HG02798 (cell line): ENCODE results near the gene NPTX1.

Experiments used
- ATAC-seq: cut with Tn5 transposase; IDR thresholded peaks from one replicate; pipeline ENCODE4 v1.9.1; 2021; ENCODE audit warnings: mild to moderate bottlenecking; ENCODE audit not compliant: unreplicated experiment, poor library complexity

NPTX1 gene

GRCh38 chr17:80447790-80448189 lies 28.6 kb downstream of the NPTX1 start:
- no peak for ATAC-seq

GRCh38 chr17:80446645-80447405 lies 29.6 kb downstream of the NPTX1 start:
- ATAC-seq = no peak

GRCh38 chr17:80445726-80446110 lies 30.7 kb downstream of the NPTX1 start:
- ATAC-seq = no peak

GRCh38 chr17:80445007-80445725 lies 31.2 kb downstream of the NPTX1 start:
- ATAC-seq = no peak

DNA sequence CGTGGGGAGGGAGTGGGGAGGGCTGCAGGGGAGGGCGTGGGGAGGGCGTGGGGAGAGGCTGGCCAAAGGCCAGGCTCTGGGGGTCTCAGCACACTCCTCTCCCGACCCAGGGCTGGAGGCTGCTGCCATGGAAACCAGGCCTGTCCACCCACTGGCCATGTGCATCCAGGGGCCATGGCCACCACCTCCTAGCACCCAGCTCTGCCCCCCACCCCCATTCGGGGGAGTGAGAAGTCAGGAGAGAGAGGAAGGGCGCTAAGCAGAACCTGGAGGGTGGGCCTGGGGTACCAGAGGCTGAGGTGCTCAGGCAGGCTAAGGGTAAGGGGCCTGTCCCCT lies 31.8 kb downstream of the NPTX1 start:
- no peak for ATAC-seq

- no peak for ATAC-seq
These were observed 32.3 kb downstream of the NPTX1 start for GRCh38 chr17:80443916-80444643.

DNA sequence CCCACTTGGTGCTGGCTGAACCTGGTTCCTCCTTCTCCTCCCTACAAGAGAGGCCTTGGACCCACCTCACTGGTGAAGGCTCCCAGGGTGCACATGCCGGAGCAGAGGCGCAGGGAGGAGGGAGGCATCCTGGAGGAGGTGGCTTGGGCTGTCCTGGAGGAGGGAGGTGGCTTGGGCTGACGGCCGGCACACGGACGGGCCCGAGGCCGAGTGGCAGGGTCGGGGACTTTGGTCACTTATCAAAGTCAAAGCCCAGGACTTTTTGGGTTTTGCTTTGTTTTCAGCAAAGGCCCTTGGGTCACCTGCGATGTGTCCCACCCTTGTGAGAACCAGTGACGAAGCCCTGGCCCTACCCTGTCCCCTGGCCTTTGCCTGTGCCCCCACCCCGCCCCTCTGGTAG lies 32.9 kb downstream of the NPTX1 start:
- no peak for ATAC-seq

DNA sequence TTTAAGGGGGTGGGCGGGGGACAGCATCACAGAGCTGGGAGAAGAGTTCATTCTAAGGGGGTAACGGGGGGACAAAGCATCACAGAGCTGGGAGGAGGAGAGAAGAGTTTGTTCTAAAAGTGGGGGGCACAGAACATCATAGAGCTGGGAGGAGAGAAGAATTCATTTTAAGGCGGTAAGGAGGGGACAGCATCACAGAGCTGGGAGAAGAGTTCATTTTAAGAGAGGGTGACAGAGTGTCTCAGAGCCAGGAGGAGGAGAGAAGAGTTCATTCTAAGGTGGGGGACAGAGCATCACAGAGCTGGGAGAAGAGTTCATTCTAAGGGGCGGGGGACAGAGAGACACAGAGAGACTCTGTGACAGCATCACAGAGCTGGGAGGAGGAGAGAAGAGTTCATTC lies 33.6 kb downstream of the NPTX1 start:
- no peak for ATAC-seq

DNA sequence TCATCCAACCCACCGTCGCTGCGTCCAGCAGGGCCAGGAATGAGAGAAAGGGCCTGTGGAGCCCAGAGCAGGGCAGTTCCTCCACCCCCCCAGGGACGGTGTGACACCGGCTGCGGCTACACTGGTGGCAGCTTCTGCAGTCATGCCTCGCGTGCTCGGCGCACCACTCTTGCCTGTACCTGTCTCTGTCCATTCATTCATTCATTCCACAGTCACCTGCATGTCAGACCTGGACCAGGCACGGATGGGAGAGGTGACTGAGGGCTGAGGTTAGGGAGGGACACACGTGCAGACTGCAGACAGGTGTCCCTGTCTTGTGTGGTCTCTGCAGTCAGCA lies 34.1 kb downstream of the NPTX1 start:
- ATAC-seq = no peak

- no peak for ATAC-seq
These were observed 34.6 kb downstream of the NPTX1 start for GRCh38 chr17:80441598-80442322.

DNA sequence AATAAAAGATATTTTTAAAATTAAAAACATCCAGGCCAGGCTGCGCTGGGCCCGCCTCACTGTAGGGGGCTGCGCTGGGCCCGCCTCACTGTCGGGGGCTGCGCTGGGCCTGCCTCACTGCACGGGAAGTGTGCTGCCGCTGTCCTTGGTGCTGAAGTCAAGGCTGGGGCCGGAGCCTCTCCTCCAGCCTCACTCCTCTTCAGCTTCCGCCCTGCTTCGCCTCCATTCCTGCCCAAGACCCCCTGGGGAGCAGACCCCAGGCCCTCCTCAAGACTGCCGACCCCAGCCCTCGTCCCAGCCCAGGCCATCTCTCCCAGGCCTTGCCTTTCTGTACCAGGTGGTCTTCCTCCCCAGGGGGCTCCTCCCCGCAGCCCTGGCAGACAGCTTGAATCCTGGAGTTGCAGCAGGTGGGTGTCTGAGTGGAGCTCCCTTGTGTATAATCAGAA lies 35.3 kb downstream of the NPTX1 start:
- ATAC-seq = no peak

GRCh38 chr17:80439499-80439898 lies 36.9 kb downstream of the NPTX1 start:
- ATAC-seq = no peak

GRCh38 chr17:80438806-80439205 lies 37.6 kb downstream of the NPTX1 start:
- ATAC-seq = no peak

DNA sequence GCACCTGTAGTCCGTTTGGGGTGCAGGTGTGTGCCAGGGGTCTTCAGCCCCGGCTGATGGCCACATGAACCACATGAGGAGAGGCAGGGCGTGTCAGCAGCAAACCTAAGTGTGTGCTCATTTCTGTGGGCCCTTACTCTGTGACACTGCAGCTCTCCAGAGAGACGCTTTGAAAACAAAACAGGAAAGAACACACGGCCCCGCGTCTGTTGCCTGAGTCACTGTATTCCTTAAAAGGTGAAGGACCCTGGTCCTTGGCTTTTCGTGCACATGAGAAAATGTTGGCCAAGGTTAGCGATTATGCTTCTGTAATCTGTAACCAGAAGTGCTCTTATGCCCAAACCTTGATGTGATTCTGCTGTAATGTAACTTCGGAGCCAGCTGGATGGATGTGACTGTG lies 38.9 kb downstream of the NPTX1 start:
- ATAC-seq = no peak

DNA sequence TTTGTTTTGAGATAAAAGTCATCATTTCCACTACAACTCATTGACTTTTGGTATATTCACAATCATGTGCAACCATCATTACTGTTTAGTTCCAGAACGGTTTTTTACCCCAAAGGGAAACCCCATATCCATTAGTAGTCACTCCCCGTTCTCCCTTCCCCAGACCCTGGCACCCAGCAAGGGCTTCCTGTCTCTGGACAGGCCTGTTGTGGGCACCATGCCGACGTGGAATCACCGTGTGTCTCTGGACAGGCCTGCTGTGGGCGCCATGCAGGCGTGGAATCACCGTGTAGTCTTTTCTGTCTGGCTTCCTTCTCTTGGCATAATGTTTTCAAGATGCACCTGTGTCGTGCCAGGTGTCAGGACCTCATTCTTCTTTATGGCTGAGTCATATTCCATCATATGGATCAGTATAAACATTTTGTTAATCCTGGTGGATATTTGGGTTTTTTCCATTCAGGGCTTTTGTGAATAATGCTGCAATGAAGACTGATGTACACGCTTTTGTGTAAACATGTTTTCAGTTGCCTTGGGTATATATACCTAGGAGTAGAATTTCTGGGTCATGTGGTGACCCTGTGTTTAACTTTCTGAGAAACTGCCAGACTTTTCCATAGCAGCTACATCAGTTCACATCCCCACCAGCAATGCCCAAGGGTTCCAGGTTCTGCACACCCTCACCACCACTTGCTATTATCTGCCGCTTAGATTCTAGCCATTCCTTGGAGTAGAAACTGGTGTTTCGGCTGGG lies 42.3 kb downstream of the NPTX1 start:
- ATAC-seq = no peak

- ATAC-seq = no peak
These were observed 43.4 kb downstream of the NPTX1 start for GRCh38 chr17:80432961-80433550.

DNA sequence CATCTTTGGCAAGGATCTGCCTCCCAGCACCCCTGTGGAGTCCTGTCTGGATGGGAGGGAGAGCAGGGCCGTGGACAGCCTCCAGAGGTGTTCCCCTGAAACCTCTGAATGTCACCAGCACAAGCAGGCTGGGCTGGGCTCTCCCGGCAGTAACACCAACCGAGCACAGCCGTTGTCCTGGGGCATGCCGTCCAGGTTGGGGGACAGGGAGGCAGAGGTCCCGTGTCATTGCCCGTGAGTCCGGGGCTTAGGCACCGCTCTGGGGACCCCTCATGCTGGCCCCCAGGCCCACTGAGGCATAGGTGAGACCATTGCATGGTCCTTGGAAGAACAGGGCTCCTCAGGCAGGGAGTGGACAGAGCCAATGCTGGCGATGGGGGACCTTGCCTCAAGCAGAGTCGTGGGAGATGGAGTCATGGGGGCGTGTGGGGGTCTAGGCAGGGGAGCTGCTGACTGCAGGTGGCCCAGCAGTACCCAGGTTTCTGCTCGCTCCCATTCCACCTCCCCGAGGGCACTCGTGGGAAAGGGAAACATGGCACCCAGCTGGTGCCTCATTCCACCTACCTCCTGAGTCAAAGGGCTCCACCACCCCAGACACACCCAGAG lies 44.0 kb downstream of the NPTX1 start:
- no peak for ATAC-seq

- no peak for ATAC-seq
These were observed 44.9 kb downstream of the NPTX1 start for GRCh38 chr17:80431246-80432195.
